ENCODE results near the gene LAMA4.

LAMA4 gene

DNA sequence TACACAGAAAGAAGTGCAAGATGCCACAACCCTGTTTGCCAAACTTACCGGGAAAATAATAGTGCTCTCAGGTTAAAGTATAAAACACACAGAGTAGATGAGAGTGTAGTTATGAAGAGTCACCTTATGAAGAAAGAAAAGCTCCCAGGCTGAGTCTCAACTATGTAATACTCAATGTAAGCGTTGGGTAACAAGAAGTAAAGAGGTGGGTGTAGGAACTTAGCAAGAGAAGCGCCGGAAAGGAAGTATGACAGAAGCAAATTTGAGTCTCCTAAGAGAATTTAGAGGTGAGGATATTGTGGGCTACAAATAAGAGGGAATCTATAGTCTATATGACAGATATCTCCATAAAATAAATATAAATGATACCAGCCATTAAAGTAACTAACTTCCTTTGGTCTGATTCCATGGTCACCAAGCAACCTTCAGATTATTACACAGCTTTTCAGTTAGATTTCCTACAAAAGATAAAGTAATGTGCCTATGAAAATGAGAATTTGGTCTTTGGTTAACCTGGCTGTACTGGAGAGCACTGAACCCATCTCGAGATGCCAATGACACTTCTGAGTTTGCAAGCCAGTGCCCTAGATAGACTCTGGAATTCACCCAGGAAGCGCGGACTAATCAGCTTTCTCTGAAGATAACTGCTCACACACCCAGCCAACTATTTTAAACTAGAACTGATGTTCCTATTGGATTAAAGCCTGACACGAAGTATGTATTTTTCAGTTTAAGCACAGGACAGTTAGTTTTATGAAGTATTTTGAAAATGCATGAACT is 168.9 kb downstream of the LAMA4 start:
- no peak for FAIRE-seq

DNA sequence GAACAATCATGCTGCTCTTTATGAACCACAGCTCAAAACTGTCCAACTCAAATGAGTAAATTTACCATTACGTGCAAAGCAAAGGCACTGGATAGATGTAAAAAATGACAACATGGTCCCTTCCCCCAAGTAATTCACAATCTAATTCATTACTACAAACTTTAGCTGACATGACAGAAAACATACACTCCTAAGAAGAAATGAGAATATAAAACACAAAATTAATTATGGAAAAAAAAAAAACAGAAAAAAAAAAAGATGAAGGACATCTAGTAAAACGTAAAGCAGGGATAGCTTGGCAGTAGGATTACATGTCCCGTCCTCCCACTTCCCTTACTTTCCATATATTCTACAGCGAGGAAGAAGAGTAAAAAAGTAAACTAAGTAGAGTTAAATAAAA is 172.8 kb downstream of the LAMA4 start:
- FAIRE-seq: no peak

DNA sequence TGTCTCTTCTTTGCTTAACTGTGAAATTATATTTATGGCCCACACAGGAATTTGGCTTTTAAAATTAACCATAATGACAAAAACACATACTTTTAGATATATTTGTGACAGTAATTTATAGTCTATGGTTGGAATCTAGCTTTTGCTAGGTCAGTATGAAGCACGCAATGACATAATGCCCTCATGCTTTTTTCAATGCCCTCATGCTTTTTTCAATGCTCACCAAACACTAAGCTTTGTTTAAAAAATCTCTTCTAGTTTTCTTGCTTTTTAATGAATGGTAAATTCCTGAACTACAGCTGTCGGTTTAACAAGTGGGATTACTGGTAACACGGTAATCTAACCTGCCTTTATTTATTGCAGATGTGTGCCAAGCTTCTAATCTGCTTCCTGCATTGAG is 187.8 kb downstream of the LAMA4 start:
- no peak for FAIRE-seq

DNA sequence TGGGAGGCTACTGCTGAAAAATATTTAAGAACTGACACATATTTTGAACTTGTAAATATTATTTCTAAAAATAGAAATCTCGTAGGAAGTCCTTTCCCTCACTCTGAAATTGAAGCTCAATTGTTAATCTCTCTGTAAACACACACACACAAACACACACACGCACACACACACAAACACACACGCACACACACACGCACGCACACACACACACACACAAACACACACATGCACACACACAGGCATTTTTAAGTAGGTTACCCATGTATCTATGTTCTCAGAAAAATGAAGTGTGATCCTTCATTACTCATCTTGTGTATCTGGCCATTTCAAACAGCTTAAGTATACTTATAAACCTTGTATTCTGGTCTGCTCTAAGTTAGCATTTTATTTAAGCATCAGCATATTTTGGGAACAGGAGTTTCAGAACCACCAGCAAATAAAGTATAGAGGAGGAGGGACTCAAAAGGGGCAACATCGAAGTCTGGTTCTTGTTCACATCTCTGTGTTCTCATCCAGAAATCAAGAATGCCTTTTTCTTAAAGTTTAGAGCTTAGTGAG is 188.9 kb downstream of the LAMA4 start:
- no peak for FAIRE-seq

DNA sequence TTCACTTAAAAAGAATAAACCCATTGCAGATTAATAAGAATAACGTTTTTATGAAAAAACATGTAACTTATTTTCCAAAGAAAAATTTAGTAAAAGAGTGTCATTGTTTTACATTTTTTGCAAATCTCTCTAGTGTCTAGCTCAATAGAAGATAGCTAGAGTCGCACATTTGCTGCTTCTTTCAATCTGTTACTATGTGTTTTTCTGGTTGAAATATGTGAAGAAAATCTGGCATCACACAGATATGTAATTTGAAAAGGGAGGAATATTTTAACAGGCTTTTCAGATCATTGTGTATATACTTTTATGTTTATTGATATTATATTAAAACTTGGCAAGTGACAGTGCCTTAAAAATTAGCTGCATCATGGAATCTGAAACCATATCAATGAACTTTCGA is 191.4 kb downstream of the LAMA4 start:
- FAIRE-seq: no peak

DNA sequence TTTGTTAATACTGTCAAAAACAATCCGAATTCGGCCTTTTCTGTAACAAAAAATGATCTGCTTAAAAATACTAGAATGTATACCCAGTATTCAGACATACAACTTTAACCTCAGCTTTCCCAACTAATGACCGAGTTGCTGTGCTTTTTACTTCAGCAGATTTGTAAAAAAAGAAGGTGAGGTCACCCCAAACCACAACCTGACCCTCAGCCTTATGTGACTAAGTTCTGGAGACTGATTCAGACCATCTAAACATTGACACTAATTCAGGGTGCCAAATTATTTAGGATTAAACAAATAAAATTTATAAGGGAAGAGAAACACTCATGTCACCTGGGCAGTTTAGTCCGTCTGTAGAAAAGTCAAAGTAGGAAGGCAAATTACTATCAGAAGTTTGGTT is 192.8 kb downstream of the LAMA4 start:
- no peak for FAIRE-seq
